DMS153 treated with DMSO at 0.1 percent for 48 hours (cell line): ENCODE data around the gene DEFB131B.
"Not testable (repeated sequence)": the region's sequence is repeated elsewhere in the genome, so short reads cannot be mapped to it uniquely, and the experiment has no call there.

ENCODE experiments used
- DNase-seq: peaks from one replicate; lab custom pipeline; 2025; ENCODE audit not compliant: unreplicated experiment; lab: John Stamatoyannopoulos, UW

The DEFB131B gene, protein sequence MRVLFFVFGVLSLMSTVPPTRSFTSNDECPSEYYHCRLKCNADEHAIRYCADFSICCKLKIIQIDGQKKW

GRCh38 chr11:71878059-71878458 is at the start of gene DEFB131B:
TSS of gene DEFB131B (plus strand) at chr11:71878453. CDS start at chr11:71878453, 0 bp downstream.
- not testable (repeated sequence) for DNase-seq

DNA sequence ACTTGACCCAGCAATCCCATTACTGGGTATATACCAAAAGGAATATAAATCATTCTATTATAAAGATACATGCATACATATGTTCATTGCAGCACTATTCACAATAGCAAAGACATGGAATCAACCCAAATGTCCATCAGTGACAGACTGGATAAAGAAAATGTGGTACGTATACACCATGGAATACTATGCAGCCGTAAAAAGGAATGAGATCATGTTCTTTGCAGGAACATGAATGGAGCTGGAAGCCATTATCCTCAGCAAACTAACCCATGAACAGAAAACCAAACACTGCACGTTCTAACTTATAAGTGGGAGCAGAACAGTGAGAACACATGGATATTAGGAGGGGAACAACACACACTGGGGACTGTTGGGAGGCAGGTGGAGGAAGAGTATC is 49.0 kb upstream of the DEFB131B start:
- DNase-seq: not testable (repeated sequence)

GRCh38 chr11:71829686-71830085 is 48.6 kb upstream of the DEFB131B start:
- not testable (repeated sequence) for DNase-seq

- DNase-seq: not testable (repeated sequence)
Measured at GRCh38 chr11:71832811-71833210, 45.4 kb upstream of the DEFB131B start, which contains the start of gene DEFB108B. TSS of gene DEFB108B (plus strand) at chr11:71833200. CDS start at chr11:71833200, 0 bp downstream.

GRCh38 chr11:71842720-71843119 is 35.5 kb upstream of the DEFB131B start:
- not testable (repeated sequence) for DNase-seq

- DNase-seq: not testable (repeated sequence)
Measured at GRCh38 chr11:71843355-71843754, 34.9 kb upstream of the DEFB131B start.

DNA sequence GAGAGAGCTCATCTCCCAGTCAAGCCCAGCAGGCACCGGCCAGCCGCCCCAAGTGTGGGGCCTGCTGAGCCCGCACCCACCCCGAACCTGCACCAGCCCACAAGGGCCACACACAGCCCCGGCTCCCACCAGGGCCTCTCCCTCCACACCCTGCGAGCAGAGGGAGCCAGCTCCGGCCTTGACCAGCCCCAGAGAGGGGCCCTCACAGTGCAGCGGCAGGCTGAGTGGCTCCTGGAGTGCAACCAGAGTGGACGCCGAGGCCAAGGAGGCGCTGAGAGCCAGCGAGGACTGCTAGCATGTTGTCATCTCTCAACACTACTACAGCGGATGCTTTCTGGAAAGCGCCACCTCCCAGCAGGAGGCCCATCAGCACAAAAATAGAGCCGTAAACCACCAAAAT is 34.4 kb upstream of the DEFB131B start:
- no peak for DNase-seq

DNA sequence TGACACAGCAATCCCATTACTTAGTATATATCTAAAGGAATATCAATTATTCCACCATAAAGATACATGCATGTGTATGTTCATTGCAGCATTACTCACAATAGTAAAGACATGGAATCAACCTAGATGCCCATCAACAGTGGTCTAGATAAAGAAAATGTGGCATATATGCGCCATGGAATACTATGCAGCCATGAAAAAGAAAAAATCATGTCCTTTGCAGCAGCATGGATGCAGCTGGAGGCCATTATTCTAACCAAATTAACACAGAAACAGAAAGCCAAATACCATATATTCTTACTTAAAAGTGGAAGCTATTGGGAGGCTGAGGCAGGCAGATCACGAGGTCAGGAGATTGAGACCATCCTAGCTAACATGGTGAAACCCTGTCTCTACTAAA is 24.4 kb upstream of the DEFB131B start:
- not testable (repeated sequence) for DNase-seq

GRCh38 chr11:71855880-71856279 is 22.4 kb upstream of the DEFB131B start:
- not testable (repeated sequence) for DNase-seq

- not testable (repeated sequence) for DNase-seq
Measured at GRCh38 chr11:71860835-71861234, 17.4 kb upstream of the DEFB131B start.

- DNase-seq: not testable (repeated sequence)
Measured at GRCh38 chr11:71863978-71864627, 14.2 kb upstream of the DEFB131B start.

GRCh38 chr11:71867209-71867608 is 11.0 kb upstream of the DEFB131B start:
- DNase-seq: not testable (repeated sequence)

GRCh38 chr11:71869931-71870330 is 8.3 kb upstream of the DEFB131B start:
- not testable (repeated sequence) for DNase-seq

DNA sequence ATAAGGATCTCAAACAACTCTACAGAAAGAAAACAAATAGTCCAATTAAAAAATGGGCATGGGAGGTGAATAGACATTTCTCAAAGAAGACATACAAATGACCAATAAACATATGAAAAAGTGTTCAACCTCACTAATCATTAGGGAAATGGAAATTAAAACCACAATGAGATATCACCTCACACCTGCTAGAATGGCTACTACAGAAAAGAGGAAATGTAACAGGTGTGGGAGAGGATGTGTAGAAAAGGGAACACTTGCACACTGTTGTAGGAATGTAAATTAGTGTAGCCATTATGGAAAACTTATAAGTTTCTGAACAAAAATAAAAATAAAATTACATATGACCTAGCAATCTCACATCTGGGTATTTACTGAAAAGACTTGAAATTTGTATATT is 7.6 kb upstream of the DEFB131B start:
- DNase-seq: not testable (repeated sequence)

- DNase-seq: not testable (repeated sequence)
Measured at GRCh38 chr11:71876262-71876661, 2.0 kb upstream of the DEFB131B start.

- DNase-seq: not testable (repeated sequence)
Measured at GRCh38 chr11:71885806-71886205, 7.6 kb downstream of the DEFB131B start.

GRCh38 chr11:71888335-71889010 is 10.2 kb downstream of the DEFB131B start:
- not testable (repeated sequence) for DNase-seq

DNA sequence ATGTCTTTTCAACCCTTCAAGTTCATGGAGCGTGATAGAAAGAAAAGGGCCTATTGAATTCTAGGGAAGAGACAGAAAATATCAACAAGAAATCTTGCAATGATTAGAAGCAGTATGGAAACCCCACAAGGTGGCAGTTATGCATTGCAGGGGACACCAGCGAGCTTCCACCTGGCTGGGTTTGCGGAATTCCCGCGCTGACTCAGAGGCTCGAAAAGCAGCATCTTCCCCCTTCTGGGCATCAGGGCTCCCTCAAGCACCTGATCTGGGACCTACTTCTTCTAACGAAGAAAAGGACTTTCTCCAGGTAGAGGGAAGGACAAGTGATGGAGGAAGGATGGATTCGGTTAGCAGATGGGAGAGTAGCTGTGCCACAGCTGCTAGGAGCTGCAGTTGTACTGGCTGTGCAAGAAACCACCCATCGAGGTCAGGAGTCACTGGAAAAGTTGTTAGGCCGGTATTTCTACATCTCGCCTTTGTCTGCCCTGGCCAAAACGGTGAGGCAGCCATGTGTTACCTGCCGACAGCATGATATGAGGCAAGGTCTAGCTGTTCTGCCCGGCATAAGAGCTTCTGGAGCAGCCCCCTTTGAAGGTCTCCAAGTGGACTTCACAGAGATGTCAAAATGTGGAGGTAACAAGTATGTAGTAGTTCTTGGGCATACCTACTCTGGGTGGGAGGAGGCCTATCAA is 11.1 kb downstream of the DEFB131B start:
- DNase-seq: not testable (repeated sequence)

GRCh38 chr11:71895961-71896360 is 17.7 kb downstream of the DEFB131B start:
- no peak for DNase-seq

DNA sequence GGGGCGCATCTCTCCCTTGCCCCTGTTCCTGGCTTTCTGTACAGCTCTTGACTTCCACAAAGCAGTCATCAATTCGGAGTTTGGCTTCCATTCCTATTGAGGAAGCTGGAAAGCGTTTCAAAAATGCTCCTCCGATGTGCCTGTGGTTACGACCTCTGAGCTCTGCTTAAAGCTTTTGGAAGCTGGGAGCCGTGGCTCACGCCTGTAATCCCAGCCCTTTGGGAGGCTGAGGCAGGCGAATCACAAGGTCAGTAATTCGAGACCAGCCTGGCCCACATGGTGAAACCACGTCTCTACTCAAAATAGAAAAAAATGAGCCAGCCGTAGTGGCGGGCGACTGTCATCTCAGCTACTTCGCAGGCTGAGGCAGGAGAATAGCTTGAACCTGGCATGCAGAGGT is 22.9 kb downstream of the DEFB131B start:
- not testable (repeated sequence) for DNase-seq

- DNase-seq: no peak
Measured at GRCh38 chr11:71908218-71908617, 30.0 kb downstream of the DEFB131B start.
